GM21723 (cell line): ENCODE measurements around the gene PLPPR1.

Source experiments
- ATAC-seq: cut with Tn5 transposase; IDR thresholded peaks from one replicate; pipeline ENCODE4 v1.9.1; 2021; ENCODE audit warnings: mild to moderate bottlenecking, moderate library complexity; ENCODE audit not compliant: unreplicated experiment

Gene PLPPR1

GRCh38 chr9:101047848-101048397 is 19.4 kb downstream of the PLPPR1 start:
- no peak for ATAC-seq

GRCh38 chr9:101050650-101051049 is 22.1 kb downstream of the PLPPR1 start:
- no peak for ATAC-seq

- no peak for ATAC-seq
Measured at GRCh38 chr9:101054657-101055056, 26.1 kb downstream of the PLPPR1 start.

GRCh38 chr9:101055516-101055915 is 27.0 kb downstream of the PLPPR1 start:
- ATAC-seq: no peak

GRCh38 chr9:101062686-101063085 is 34.2 kb downstream of the PLPPR1 start:
- no peak for ATAC-seq

- no peak for ATAC-seq
Measured at GRCh38 chr9:101063192-101063591, 34.7 kb downstream of the PLPPR1 start.

GRCh38 chr9:101064206-101064605 is 35.7 kb downstream of the PLPPR1 start:
- no peak for ATAC-seq

GRCh38 chr9:101065930-101066329 is 37.4 kb downstream of the PLPPR1 start:
- no peak for ATAC-seq

- ATAC-seq: no peak
Measured at GRCh38 chr9:101068696-101069095, 40.2 kb downstream of the PLPPR1 start.

GRCh38 chr9:101072259-101072658 is 43.7 kb downstream of the PLPPR1 start:
- ATAC-seq: no peak

GRCh38 chr9:101073122-101073521 is 44.6 kb downstream of the PLPPR1 start:
- ATAC-seq: no peak

GRCh38 chr9:101081641-101082040 is 53.1 kb downstream of the PLPPR1 start:
- ATAC-seq: no peak

- no peak for ATAC-seq
Measured at GRCh38 chr9:101083448-101084202, 55.1 kb downstream of the PLPPR1 start.

- ATAC-seq: no peak
Measured at GRCh38 chr9:101087426-101087825, 58.9 kb downstream of the PLPPR1 start.

- no peak for ATAC-seq
Measured at GRCh38 chr9:101092922-101093321, 64.4 kb downstream of the PLPPR1 start.

GRCh38 chr9:101093620-101094019 is 65.1 kb downstream of the PLPPR1 start:
- no peak for ATAC-seq

- no peak for ATAC-seq
Measured at GRCh38 chr9:101094686-101095085, 66.2 kb downstream of the PLPPR1 start.

- ATAC-seq: no peak
Measured at GRCh38 chr9:101097210-101097609, 68.7 kb downstream of the PLPPR1 start.

GRCh38 chr9:101098392-101098791 is 69.9 kb downstream of the PLPPR1 start:
- ATAC-seq: no peak

GRCh38 chr9:101114317-101114716 is 85.8 kb downstream of the PLPPR1 start:
- ATAC-seq: no peak

GRCh38 chr9:101115102-101115501 is 86.6 kb downstream of the PLPPR1 start:
- no peak for ATAC-seq

GRCh38 chr9:101117161-101117560 is 88.6 kb downstream of the PLPPR1 start:
- no peak for ATAC-seq
